HepG2 (cell line): ENCODE data around the gene PNMA8C. TPM values are rescaled to one million over a fixed set of nuclear protein-coding genes. Genes with fewer than 3 reads are reported as not detected.

ENCODE experiments used
- ATAC-seq: fragments of 200-7000 bp; cut with Tn5 transposase; 3 replicates; pipeline ENCODE4 v1.9.1; 2020; ENCODE audit warnings: mild to moderate bottlenecking, moderate library complexity
- BruUV-seq: library from RNA; stranded (reverse); fragments of 400-500 nt; replicated peaks from 2 replicates; lab custom pipeline; 2021; lab: Mats Ljungman, UMichigan
- CTCF ChIA-PET: fragments of 300-600 bp; formaldehyde crosslinking; extraction: SDS; loops from one replicate; lab custom pipeline; 2021; ENCODE audit warnings: low total read pairs, inconsistent platforms, low intra/inter-chr PET ratio; lab: Yijun Ruan, JAX
- POLR2A ChIA-PET: fragments of 350-600 bp; sonication (Branson Sonifier 250); formaldehyde crosslinking; loops from one replicate; lab custom pipeline; 2020; ENCODE audit warnings: antibody characterized with exemption, inconsistent platforms; lab: Yijun Ruan, JAX
- DNase-seq: peaks from one replicate; pipeline ENCODE4 v3.0.0-alpha.2; 2015; ENCODE audit warnings: low spot score
- FAIRE-seq: peaks from 3 replicates; lab custom pipeline; 2011; peaks lifted over from hg19 to GRCh38; lab: Jason Lieb, UNC
- H2AFZ ChIP-seq: one replicate; pipeline ENCODE4 v1.6.1; 2011; ENCODE audit warnings: low read length, inconsistent platforms
- H3K27ac ChIP-seq: fragments of 300-600 bp; 3 replicates; pipeline ENCODE4 v1.8.0; 2011; ENCODE audit warnings: mixed run types, mild to moderate bottlenecking, mixed read lengths, low read length, inconsistent platforms; ENCODE audit not compliant: insufficient read depth; ENCODE audit errors: extremely low read length
- H3K27me3 ChIP-seq, 2 experiments: fragments of 200-600 bp in 1 of 2; 2 replicates in 1 of 2; 3 replicates in 1 of 2; pipeline versions ENCODE4 v1.6.0 to v1.8.0; 2011; ENCODE audit warnings: low read length in 2 of 2, mild to moderate bottlenecking in 2 of 2, moderate library complexity in 2 of 2, inconsistent platforms in 1 of 2; ENCODE audit not compliant: insufficient read depth in 2 of 2, control insufficient read depth in 1 of 2
- H3K36me3 ChIP-seq, 2 experiments: fragments of 200-600 bp in 1 of 2; replicated peaks in 1 of 2; 2 replicates in 1 of 2; 3 replicates in 1 of 2; pipeline versions ENCODE4 v1.5.1 to v1.8.0; 2011; ENCODE audit warnings: low read length in 2 of 2, inconsistent platforms in 1 of 2; ENCODE audit not compliant: insufficient read depth in 2 of 2, control insufficient read depth in 1 of 2
- H3K4me1 ChIP-seq: 2 replicates; pipeline ENCODE4 v1.5.1; 2012; ENCODE audit warnings: low read length, inconsistent platforms; ENCODE audit not compliant: insufficient read depth
- H3K4me2 ChIP-seq: 2 replicates; pipeline ENCODE4 v1.6.0; 2011; ENCODE audit warnings: low read depth, low read length, inconsistent platforms
- H3K4me3 ChIP-seq, 3 experiments: fragments of 200-600 bp in 1 of 3; sonication (generic), shearing (Covaris generic) in 1 of 3; replicated peaks in 1 of 3; 2 replicates each; pipeline ENCODE4 v1.5.1; 2011 to 2016; ENCODE audit warnings: low read length in 3 of 3, inconsistent platforms in 2 of 3, low read depth in 2 of 3, mild to moderate bottlenecking in 2 of 3, control low read depth in 1 of 3, mixed read lengths in 1 of 3; ENCODE audit not compliant: insufficient read depth in 1 of 3
- H3K79me2 ChIP-seq: one replicate; pipeline ENCODE4 v1.6.1; 2011; ENCODE audit warnings: low read length, inconsistent platforms; ENCODE audit not compliant: insufficient read depth
- H3K9ac ChIP-seq: 2 replicates; pipeline ENCODE4 v1.6.0; 2011; ENCODE audit warnings: mild to moderate bottlenecking, low read depth, low read length, inconsistent platforms; ENCODE audit not compliant: insufficient read depth
- H3K9me3 ChIP-seq: 2 replicates; pipeline ENCODE4 v1.5.1; 2012; ENCODE audit warnings: mild to moderate bottlenecking, low read length
- H4K20me1 ChIP-seq: 2 replicates; pipeline ENCODE4 v1.6.0; 2011; ENCODE audit warnings: inconsistent platforms, mild to moderate bottlenecking, low read length, moderate library complexity; ENCODE audit not compliant: insufficient read depth
- CCDC6 ChIP-seq: sonication (generic); formaldehyde crosslinking; IDR thresholded peaks from 2 replicates; pipeline ENCODE4 v1.8.1; 2022; ENCODE audit warnings: mild to moderate bottlenecking, missing genetic modification reagents, moderate library complexity
- DNMT1 ChIP-seq: sonication (generic); formaldehyde crosslinking; IDR thresholded peaks from 2 replicates; pipeline ENCODE4 v1.5.1; 2020; ENCODE audit warnings: mild to moderate bottlenecking, missing genetic modification reagents
- GABPB1 ChIP-seq: IDR thresholded peaks from 2 replicates; pipeline ENCODE4 v1.6.1; 2016; ENCODE audit warnings: mild to moderate bottlenecking, missing genetic modification reagents, moderate library complexity, missing compliant biosample characterization
- KAT7 ChIP-seq: IDR thresholded peaks from 2 replicates; pipeline ENCODE4 v1.6.1; 2018; ENCODE audit warnings: borderline replicate concordance, missing compliant biosample characterization
- RAD21 ChIP-seq: fragments of 450-650 bp; formaldehyde crosslinking; IDR thresholded peaks from 2 replicates; pipeline ENCODE4 v1.5.0; 2020; ENCODE audit warnings: mild to moderate bottlenecking
- RELA ChIP-seq: sonication (generic); formaldehyde crosslinking; IDR thresholded peaks from 2 replicates; pipeline ENCODE4 v1.4.0; 2020; ENCODE audit warnings: missing genetic modification reagents
- STAG1 ChIP-seq: sonication (generic); formaldehyde crosslinking; IDR thresholded peaks from 2 replicates; pipeline ENCODE4 v1.4.0; 2020; ENCODE audit warnings: missing genetic modification reagents
- ZNF225 ChIP-seq: sonication (generic); formaldehyde crosslinking; IDR thresholded peaks from 2 replicates; pipeline ENCODE4 v1.4.0; 2020; ENCODE audit warnings: mild to moderate bottlenecking, missing genetic modification reagents
- ZNF317 ChIP-seq: sonication (generic); formaldehyde crosslinking; IDR thresholded peaks from 2 replicates; pipeline ENCODE4 v1.5.0; 2020; ENCODE audit warnings: mild to moderate bottlenecking, missing genetic modification reagents
- WGBS: methylation state at CpG from one replicate; pipeline ENCODE4 v1.1.6; 2017; ENCODE audit warnings: low lambda C conversion rate; 5-methylcytosine and 5-hydroxymethylcytosine counted together
- in situ Hi-C: cut with HindIII; loops from 2 replicates; pipeline ENCODE4 v1.10.0; 2017; ENCODE audit warnings: low pct_unique_long_range_greater_than_20kb; ENCODE audit not compliant: extremely low pct_ligation_motif_present
- intact Hi-C: fragments of 100-400 bp; cut with micrococcal nuclease; formaldehyde crosslinking; loops from one replicate; pipeline ENCODE4 v1.10.0; 2022; ENCODE audit not compliant: unreplicated experiment
- polyA plus RNA-seq, 8 experiments: library from polyadenylated mRNA; depleted of rRNA in 3 of 8; stranded (reverse) in 7 of 8; unstranded in 1 of 8; fragments of >200 nt; fragmentation: Illumina TruSeq in 4 of 8; extraction: Trizol in 4 of 8; gene quantifications; 2 replicates each; pipeline versions ENCODE4 v1.2.1 to v1.2.3, GENCODE V29; 2011 to 2016; ENCODE audit warnings: low read depth in 4 of 8, missing spikeins in 1 of 8, mixed read lengths in 1 of 8; ENCODE audit not compliant: insufficient read depth in 1 of 8
- total RNA-seq, 5 experiments: library from RNA; depleted of rRNA; stranded (reverse); fragments of >200 nt; fragmentation: Illumina TruSeq; extraction: Trizol; gene quantifications; 2 replicates each; pipeline ENCODE4 v1.2.3, GENCODE V29; 2016; ENCODE audit warnings: low read depth in 1 of 5
- TF ChIP-seq, protein P1 (sequence below): sonication (generic); formaldehyde crosslinking; IDR thresholded peaks from 2 replicates; pipeline ENCODE4 v1.5.0; 2020; ENCODE audit warnings: mild to moderate bottlenecking, missing genetic modification reagents, moderate library complexity

Gene PNMA8C
- total and polyA plus RNA-seq, 2 of the 13 experiments (the other 11 are each of a cell fraction or from before 2014, with no cell fraction given), result not detected

DNA sequence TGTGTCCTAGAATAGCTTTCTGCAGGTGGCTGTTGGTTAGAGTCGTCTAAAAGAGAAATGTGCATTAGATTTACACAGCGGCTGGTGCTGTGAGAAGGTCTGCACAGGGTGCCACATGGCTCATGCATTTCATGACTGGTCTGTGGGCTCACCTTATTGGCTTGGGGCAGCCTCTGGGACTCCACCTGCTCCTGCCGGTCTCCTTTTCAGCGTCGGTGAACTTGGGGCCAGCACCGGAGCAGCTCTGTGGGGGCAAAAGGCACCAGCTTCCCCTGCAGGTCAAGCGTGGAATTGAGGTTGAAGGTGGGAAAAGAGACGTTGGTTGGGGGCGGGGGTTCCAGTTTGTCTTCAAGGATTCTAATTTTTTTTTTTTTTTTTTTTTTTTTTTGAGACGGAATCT, 3.1 kb upstream of the PNMA8C start:
- no TSS peak for BruUV-seq
- no peak overlapping the region for H3K27ac ChIP-seq
- no peaks in the 10 kb centered on the region for H3K9me3 ChIP-seq
- ChIA-PET CTCF (interaction anchor here (1.4 to 1.5 kb wide), 2 partner anchors 30 to 36 kb away, joined by 6 to 12 read pairs; no protein-coding TSS in a partner anchor), POLR2A (no interaction called here)
- no peaks in the 10 kb centered on the region for H3K36me3 ChIP-seq
- no peak overlapping the region for H2AFZ ChIP-seq
- H4K20me1 ChIP-seq, result no peaks in the 10 kb centered on the region
- peaks cover 0 to 16% of the 10 kb centered on the region in 2 experiments; a peak in 3 of 5 replicates for H3K27me3 ChIP-seq
- H3K79me2 ChIP-seq, result no peaks in the 10 kb centered on the region
- intact Hi-C loops (loop anchor here (5.0 kb wide), 1 partner anchor 35 kb away; no protein-coding TSS in a partner anchor), in situ Hi-C loops (no loop called here)
- H3K9ac ChIP-seq, result no peak overlapping the region
- ATAC-seq, result peak; percentile 76
- TF ChIP-seq RAD21 (CRISPR knock-in tag) (peak; percentile 65), KAT7 (no peak), STAG1 (peak; percentile 66), ZNF317 (CRISPR knock-in tag) (no peak), DNMT1 (no peak)
- TF ChIP-seq, protein P1, sequence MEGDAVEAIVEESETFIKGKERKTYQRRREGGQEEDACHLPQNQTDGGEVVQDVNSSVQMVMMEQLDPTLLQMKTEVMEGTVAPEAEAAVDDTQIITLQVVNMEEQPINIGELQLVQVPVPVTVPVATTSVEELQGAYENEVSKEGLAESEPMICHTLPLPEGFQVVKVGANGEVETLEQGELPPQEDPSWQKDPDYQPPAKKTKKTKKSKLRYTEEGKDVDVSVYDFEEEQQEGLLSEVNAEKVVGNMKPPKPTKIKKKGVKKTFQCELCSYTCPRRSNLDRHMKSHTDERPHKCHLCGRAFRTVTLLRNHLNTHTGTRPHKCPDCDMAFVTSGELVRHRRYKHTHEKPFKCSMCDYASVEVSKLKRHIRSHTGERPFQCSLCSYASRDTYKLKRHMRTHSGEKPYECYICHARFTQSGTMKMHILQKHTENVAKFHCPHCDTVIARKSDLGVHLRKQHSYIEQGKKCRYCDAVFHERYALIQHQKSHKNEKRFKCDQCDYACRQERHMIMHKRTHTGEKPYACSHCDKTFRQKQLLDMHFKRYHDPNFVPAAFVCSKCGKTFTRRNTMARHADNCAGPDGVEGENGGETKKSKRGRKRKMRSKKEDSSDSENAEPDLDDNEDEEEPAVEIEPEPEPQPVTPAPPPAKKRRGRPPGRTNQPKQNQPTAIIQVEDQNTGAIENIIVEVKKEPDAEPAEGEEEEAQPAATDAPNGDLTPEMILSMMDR (CRISPR knock-in tag), result peak; percentile 68
- no peak for DNase-seq
- FAIRE-seq, result no peak
- no peak overlapping the region for H3K4me2 ChIP-seq
- 4% methylated on average over 9 of the region's 10 CpGs for WGBS
- H3K4me3 ChIP-seq, result no peak overlapping the region; a peak in 1 of 6 replicates
- H3K4me1 ChIP-seq, result peaks cover 15% of the 10 kb centered on the region; the same call in 1 of the 2 replicates

DNA sequence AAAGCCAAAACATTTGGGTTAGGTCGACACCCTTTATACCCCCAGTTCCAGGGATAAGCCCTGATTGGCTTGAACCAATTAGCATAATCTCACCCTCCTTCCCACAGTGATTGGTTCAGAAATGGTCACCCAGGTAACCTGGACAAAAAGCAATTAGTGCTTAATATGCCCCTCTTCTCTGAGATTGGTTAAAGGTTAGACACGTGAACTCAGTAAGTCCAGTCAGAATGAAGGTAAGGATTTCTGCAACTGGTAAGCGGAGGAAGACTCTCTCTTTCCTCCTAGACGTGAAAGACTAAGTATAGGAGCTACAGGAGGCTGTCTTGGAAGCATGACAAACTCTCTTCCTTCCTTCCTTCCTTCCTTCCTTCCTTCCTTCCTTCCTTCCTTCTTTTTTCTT, 1.3 kb upstream of the PNMA8C start:
- Histone ChIP-seq H3K27me3 (peaks cover 0 to 16% of the 10 kb centered on the region in 2 experiments; a peak in 3 of 5 replicates), H3K79me2 (no peaks in the 10 kb centered on the region), H3K4me1 (peaks cover 27% of the 10 kb centered on the region), H3K4me2 (no peak overlapping the region), H3K4me3 (no peak overlapping the region), H3K27ac (no peak overlapping the region), H3K9ac (no peak overlapping the region), H2AFZ (no peak overlapping the region), H4K20me1 (no peaks in the 10 kb centered on the region), H3K9me3 (no peaks in the 10 kb centered on the region), H3K36me3 (no peaks in the 10 kb centered on the region)
- TF ChIP-seq GABPB1 (CRISPR knock-in tag) (no peak), RELA (no peak), CCDC6 (CRISPR knock-in tag) (no peak), ZNF225 (CRISPR knock-in tag) (no peak)
- ATAC-seq (no peak), DNase-seq (no peak), FAIRE-seq (no peak)
- BruUV-seq, result no TSS peak
- ChIA-PET POLR2A (no interaction called here), CTCF (no interaction called here)
- in situ Hi-C loops, result no loop called here
- 54% methylated on average over 4 of the region's 4 CpGs for WGBS
- intact Hi-C loops, result loop anchor here (5.0 kb wide), 1 partner anchor 33 kb away; no protein-coding TSS in a partner anchor
